ENCODE results near the gene NPHP4. TPM values are rescaled to one million over a fixed set of nuclear protein-coding genes. Genes with fewer than 3 reads are reported as not detected.

The NPHP4 gene
- total RNA-seq, 2 donors from 2014 or later: 11.4 to 32.2 TPM

DNA sequence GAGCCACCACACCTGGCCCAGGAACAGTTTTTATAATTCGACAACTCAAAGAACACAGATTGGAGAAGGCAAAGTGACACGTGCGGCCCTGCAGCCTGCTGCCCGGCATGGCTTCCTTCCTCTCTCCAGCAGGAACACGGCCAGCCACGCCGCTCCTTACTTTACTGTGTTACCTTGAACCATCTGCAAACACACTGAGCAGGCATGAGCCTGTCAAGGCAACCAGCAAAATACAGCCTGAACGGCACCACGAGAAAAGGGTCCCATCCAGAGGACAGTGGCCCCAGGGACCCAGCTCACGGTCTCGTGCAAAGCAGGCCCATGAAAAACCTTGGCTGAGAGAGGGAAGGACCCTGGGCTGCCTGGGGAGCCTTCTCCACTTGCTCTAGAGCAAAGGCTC, 38.8 kb downstream of the NPHP4 start:
- Histone ChIP-seq H3K4me1 (replicated peaks) (no peaks in the 10 kb centered on the region), H3K27me3 (replicated peaks; ENCODE audit: insufficient read depth) (no peaks in the 10 kb centered on the region), H3K36me3 (no peaks in the 10 kb centered on the region), H3K9me3 (no peaks in the 10 kb centered on the region), H3K4me3 (no peak overlapping the region), H3K27ac (no peak overlapping the region)
- intact Hi-C loops (cut with DNase I): no loop called here
- no peak for TF ChIP-seq POLR2AphosphoS5 (IDR thresholded peaks at IDR 0.05)
- TF ChIP-seq, protein P1, sequence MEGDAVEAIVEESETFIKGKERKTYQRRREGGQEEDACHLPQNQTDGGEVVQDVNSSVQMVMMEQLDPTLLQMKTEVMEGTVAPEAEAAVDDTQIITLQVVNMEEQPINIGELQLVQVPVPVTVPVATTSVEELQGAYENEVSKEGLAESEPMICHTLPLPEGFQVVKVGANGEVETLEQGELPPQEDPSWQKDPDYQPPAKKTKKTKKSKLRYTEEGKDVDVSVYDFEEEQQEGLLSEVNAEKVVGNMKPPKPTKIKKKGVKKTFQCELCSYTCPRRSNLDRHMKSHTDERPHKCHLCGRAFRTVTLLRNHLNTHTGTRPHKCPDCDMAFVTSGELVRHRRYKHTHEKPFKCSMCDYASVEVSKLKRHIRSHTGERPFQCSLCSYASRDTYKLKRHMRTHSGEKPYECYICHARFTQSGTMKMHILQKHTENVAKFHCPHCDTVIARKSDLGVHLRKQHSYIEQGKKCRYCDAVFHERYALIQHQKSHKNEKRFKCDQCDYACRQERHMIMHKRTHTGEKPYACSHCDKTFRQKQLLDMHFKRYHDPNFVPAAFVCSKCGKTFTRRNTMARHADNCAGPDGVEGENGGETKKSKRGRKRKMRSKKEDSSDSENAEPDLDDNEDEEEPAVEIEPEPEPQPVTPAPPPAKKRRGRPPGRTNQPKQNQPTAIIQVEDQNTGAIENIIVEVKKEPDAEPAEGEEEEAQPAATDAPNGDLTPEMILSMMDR (IDR thresholded peaks at IDR 0.05): no peak
- no peak for TF ChIP-seq POLR2A (IDR thresholded peaks at IDR 0.05)
- 95% methylated on average over 11 of the region's 11 CpGs for WGBS
- DNase-seq (ENCODE audit: low spot score): no peak

DNA sequence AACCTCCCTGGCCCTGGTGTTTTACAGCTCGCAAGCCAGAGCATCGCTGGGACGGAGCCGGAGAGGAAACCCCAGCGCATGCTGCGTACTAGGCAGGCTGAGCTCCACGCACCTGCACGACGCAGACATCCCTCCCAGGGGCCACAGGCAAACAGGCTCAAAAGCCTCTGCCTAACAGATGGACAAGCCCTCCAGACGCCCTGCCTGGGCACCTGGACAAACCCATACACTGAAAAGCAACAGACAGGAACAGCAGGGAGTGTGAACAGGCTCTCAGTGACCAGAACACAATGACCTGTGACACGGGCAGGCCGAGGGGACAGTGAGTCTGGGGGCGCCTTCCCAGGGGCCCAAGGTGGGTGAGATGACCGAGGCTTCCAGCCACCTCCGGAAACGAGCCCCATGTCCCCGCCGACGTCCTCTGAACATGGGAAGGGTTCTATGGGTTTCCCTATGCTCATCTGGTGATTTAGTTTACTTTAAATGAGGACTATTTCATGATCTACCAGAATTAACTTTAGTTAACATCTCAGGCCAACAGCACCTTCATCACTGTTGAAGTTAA, 40.3 kb downstream of the NPHP4 start:
- H3K4me3 ChIP-seq: no peak overlapping the region
- H3K4me1 ChIP-seq (replicated peaks): no peaks in the 10 kb centered on the region
- no peak for DNase-seq (ENCODE audit: low spot score)
- H3K27me3 ChIP-seq (replicated peaks; ENCODE audit: insufficient read depth): no peaks in the 10 kb centered on the region
- H3K36me3 ChIP-seq: no peaks in the 10 kb centered on the region
- H3K27ac ChIP-seq: no peak overlapping the region
- WGBS: 97% methylated on average over 19 of the region's 19 CpGs
- TF ChIP-seq POLR2AphosphoS5 (IDR thresholded peaks at IDR 0.05) (no peak), POLR2A (IDR thresholded peaks at IDR 0.05) (no peak)
- TF ChIP-seq, protein P1 (IDR thresholded peaks at IDR 0.05): no peak
- intact Hi-C loops (cut with DNase I): no loop called here
- no peaks in the 10 kb centered on the region for H3K9me3 ChIP-seq

DNA sequence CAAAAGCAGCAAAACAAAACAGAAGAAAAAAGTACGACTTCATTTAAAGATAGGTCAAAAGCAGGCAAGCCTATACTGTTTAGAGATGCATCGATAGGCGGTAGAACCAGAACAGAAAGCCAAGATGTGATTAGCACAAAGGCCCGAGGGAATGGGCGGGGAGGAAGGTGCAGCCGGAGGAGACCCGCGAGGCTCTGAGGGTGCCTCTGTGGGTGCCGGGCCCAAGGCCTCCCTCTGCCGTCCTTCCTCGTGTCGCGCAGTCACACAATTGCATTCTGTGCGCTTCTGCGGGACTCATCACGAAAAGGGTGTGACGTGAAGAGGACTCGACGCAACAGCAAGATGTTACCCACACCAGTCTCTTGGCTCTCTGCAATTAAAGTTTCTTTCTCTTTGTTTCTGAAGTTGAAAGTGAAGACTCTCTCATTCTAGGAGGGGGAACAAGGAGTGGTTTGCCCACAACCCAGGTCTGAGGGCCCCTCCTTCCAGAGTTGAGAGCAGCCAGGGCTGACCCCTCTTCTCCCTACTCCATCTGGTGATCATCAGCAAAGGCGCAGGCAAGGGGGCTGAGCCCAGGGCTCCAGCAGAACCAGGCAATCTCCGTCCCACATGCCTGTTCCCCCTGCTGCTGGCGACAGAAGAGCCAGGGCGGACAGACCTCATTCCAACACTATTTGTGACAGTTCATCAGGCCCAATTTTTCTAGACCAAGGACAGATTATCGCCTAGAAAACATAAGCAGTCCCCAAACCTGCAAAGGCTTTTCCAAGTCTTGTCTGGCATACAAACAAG, 41.0 kb downstream of the NPHP4 start:
- 96% methylated on average over 24 of the region's 24 CpGs for WGBS
- no peaks in the 10 kb centered on the region for H3K9me3 ChIP-seq
- H3K4me3 ChIP-seq: no peak overlapping the region
- no peaks in the 10 kb centered on the region for H3K27me3 ChIP-seq (replicated peaks; ENCODE audit: insufficient read depth)
- no peaks in the 10 kb centered on the region for H3K4me1 ChIP-seq (replicated peaks)
- intact Hi-C loops (cut with DNase I): no loop called here
- no peak for DNase-seq (ENCODE audit: low spot score)
- TF ChIP-seq POLR2A (IDR thresholded peaks at IDR 0.05) (no peak), POLR2AphosphoS5 (IDR thresholded peaks at IDR 0.05) (no peak)
- TF ChIP-seq, protein P1 (IDR thresholded peaks at IDR 0.05): no peak
- no peaks in the 10 kb centered on the region for H3K36me3 ChIP-seq
- no peak overlapping the region for H3K27ac ChIP-seq

GRCh38 chr1:5950201-5950895, 41.9 kb downstream of the NPHP4 start:
- WGBS: 93% methylated on average over 7 of the region's 7 CpGs
- no peak for DNase-seq (ENCODE audit: low spot score)
- no peaks in the 10 kb centered on the region for H3K36me3 ChIP-seq
- H3K4me1 ChIP-seq (replicated peaks): no peaks in the 10 kb centered on the region
- H3K27ac ChIP-seq: no peak overlapping the region
- no peak for TF ChIP-seq POLR2AphosphoS5 (IDR thresholded peaks at IDR 0.05)
- TF ChIP-seq, protein P1 (IDR thresholded peaks at IDR 0.05): no peak
- no peak for TF ChIP-seq POLR2A (IDR thresholded peaks at IDR 0.05)
- H3K9me3 ChIP-seq: no peaks in the 10 kb centered on the region
- intact Hi-C loops (cut with DNase I): no loop called here
- H3K27me3 ChIP-seq (replicated peaks; ENCODE audit: insufficient read depth): no peaks in the 10 kb centered on the region
- H3K4me3 ChIP-seq: no peak overlapping the region
